GM21360 (cell line): ENCODE data around the gene CHRD.

Source experiments
- ATAC-seq: cut with Tn5 transposase; IDR thresholded peaks from one replicate; pipeline ENCODE4 v1.9.1; 2021; ENCODE audit warnings: mild to moderate bottlenecking, moderate library complexity; ENCODE audit not compliant: unreplicated experiment

Gene CHRD

DNA sequence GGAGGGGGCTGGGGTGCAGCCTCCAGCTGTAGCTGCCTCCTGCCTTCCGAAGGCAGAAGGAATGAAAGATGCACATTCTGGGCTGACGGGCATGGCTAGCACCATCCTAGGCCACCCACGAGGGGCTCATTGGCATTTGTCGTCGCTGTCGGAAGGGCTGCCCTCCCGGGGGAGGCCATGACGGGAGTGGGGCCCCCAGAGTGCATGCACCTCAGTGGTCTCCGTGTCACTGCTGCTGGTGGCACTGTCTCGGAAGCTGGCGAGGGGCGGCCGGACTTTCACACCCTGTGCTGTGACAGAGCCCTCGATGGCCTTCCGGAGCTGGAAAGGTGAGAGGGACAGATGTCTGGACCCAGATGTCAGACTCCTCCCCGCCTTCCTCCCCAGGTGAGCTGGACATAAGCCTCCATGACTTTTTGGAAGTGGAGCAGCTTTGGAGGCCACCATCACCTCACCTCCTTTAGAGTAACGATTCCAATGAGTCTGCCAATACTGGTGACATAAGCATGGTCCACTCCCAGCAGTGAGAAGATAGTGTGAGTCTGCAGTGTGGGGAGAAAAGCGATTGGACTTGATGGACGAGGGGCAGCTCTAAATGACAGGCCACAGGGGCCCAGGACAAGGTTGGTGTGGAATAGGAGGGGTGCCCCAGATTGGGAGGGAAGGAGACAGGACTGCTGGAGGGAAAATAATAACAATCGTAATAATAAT lies 33.2 kb upstream of the CHRD start:
- no peak for ATAC-seq

DNA sequence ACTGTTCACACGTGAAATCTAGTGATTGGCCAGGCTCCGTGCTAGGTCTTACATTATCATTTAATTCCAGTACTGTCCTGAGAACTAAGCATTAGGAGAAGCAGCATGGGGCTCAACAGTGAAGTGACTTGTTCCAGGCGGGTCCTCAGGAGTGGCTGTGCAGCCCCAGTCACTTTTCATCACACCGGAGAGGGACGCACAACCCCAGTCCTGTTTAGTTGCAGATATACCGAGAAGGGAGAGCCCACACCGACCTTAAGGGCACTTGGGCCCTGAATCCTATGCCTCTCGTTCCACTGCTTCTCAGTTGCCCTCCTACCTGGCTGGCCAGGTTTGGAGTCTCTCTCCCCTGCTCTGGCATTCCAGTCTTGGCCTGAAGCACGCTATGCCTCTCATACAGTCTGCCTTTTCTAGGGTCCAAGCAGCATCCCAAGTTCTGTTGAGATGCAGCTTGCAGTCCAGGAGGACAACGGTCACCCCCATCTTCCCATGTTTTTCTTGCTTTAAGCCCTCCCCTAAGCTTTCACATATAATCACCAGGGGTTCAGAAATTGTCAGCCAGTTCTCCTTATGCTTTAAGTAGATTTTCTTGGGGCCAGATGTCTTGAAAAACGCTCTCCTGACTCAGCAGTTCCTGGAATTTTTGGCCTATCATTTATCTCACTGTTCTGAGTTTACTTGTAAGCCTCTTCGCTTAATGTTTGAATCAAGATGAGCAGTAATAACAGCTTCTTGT lies 32.4 kb upstream of the CHRD start:
- ATAC-seq: no peak

DNA sequence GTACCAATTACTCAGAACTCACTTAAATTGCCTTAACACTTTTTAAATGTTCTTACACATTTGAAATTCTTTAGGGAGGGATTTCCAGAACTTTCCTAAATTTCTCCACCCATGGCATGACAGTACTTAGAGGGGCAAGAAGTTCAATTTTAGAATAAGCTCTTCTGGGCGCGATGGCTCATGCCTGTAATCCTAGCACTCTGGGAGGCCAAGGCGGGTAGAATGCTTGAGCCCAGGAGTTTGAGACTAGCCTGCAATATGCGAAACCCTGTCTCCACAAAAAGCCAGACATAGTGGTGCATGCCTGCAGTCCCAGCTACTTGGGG lies 31.8 kb upstream of the CHRD start:
- ATAC-seq: no peak

DNA sequence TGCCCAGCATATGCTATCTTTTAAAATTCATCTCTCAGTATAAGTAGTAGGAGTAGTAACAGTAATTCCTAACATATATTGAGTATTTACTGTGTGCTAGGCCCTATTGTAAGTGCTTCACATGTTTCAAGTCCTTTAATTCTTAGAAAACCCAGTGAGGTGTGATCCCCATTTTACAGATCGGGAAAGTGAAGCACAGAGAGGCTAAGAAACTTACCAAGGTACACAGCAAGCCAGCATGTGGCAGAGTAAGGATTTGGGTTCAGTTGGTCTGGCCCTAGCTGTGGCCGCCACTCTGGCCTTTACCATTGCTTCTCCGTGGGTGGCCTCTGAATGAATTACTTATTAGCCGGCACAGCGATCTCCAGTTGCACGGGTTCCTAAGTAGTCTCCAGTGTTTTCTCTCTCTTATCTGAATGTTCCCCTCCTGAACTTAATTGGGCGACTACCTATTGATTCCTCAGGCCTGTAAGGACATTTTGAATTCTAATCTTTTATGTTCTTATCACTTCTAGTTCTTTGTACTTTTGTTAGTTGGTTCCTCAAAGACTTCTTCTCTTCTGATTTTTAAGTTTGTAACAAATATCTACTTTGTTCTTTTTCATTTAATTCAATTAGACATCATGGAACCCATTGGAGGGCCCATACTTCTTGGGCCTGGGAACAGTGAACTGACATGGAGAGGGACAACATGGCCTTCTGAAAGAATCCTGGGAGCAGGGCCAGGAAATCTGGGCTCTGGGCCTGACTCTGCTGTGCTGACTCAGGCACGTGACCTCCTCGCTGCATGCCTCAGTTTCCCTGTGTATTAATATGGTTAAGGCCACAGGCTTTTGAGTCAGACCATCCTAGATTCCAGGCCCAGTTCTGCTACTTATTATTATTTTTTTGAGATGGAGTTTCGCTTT lies 30.0 kb upstream of the CHRD start:
- no peak for ATAC-seq

DNA sequence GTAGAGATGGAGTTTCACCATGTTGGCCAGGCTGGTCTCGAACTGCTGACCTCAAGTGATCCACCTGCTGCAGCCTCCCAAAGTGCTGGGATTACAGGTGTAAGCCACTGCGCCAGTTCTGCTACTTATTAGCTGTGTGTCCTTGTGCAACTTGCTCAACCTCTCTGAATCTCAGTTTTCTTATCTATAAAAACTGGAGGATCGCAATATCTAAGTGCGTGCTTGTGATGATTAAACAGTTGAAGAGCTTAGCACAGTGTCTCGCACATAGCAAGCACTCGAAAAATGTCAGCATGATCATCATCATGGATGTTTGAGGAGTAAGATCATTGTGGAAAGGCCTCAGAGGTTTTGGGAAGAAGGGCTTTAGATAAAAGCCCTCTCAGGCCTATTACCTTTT lies 29.2 kb upstream of the CHRD start:
- no peak for ATAC-seq

DNA sequence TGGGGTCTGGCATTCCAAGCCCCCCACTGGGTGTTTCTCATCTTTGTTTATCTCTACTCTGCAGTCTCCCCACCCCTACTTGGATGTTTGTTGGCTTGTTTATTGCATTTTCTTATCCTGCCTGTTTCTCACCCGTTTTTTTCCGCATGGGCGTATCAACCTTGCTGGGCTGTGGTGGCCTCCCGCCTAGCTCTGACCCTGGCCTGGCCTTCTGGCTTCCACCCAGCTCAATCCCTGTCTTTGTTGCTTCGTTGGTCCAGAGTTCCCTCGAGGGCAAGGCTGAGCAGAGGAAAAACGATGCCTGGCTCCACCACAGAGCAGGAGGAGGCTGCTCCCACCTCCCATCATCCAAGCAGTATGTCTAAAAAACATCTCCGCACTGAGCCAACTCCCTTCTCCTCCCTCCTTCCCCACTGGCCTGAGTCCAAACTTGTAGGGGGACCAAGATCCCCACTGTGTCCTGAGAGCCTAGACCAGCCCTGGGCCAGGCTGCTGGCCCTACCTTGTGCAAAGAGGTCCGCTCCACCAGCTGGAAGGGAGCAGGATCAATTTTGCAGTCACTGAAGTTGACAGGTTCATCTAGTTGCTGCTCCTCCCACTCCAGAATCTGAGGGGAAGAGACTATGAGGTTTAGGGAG lies 28.2 kb upstream of the CHRD start:
- no peak for ATAC-seq

DNA sequence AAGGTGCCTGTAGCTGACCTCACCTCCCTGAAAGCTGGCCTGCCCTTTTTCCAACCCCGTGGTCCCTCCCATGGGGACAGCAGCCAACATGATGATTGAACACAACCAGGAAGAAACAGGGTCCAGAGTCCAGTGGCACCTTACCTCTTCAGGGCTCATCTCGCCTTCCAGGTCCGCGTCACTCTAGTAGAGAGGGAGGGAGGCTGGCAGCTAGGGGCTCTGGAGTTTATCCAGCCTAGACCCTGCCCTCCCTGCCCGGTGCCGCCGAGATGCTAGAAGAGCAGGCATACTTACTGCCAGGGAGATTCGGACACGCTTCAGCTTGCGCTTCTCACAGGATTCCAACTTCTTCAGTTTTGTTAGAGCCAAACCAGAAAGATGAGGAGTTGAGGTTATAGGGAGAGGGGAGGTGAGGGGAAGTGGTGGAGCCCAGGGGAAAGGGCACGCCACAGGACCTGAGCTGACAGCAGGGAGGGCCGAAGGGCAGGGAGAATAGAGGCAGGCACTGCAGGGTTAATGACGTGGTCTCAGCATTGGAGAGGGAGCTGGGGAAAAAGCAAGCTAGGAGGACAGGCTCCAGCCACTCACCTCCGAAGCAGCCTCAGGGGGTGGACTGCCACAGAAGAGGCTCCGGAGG lies 27.6 kb upstream of the CHRD start:
- ATAC-seq: no peak

DNA sequence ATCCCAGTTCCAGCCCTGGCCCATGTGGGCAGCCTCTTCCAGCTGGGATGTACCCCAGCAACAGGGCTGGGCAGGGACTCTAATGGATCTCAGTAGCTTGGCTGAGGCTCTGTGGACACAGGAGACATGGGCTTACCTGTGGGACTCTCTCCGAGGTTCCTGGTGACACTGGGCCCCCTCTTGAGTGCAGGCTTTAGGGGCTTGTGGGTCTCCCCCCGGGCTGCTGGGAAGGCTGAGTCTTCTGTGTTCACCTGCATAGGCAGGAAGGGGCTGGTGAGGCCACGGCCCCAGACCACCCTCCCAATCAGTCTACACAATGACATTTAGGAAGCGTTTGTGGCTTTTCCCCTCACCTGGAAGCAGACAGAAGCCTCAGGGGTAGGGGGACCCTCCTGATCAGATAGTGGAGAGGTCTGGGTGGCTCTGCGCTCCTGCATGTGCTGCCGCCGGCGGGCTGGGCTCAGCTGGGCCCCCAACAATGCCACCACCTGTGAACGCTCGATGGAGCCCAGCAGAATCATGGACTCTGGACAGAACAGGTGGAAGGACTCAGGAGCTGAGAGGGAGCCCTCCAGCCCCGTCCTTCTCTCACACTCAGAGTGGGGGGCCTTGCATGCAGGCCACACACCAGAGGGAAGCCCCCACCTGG lies 26.8 kb upstream of the CHRD start:
- ATAC-seq: no peak

DNA sequence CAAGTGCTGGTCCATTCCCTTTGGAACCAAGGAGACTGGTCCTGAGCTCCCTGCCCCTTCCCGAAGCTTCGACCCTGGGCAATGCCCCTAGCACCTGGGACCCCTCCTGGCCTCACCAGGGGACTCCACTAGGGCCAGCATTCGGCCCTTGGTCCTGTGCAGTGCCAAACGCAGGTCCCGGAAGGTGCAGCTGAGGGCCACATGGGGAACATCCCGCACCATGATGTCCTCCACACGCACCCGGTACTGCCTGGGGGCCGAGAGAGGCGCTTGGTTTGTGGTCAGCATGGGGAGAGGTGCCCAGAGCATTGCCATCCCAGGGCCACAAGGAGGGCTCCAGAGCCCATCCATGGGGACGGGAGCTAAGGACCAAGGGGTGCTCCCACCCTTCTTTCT lies 26.3 kb upstream of the CHRD start:
- ATAC-seq: no peak

DNA sequence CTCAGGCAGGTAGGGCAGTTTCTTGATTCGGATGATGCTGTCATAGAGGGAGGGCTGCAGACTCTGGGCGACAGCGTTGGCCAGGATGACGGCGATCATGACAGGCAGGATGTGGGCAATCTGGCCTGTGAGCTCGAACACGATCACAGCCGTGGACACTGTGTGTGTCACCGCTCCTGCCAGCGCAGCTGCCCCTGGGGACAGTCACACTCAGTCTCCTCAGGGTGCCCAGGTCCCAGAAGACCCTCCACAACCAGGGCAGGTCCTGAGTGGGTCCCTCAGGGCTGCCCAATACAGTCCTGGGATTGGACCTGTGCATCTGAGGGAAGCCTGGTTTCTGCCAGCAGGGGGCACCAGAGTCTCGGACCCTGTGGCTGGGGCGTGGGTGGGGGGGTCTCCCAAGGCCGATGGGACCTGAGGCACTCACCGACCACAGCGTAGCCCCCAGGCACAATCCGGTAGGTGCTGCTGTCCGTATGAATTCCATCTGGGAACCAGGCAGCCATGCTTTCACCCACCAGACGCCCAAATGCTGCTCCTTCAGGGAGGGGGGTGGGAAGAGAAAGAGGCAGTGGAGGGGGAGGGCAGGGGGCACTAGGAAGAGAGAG lies 25.6 kb upstream of the CHRD start:
- ATAC-seq: no peak

DNA sequence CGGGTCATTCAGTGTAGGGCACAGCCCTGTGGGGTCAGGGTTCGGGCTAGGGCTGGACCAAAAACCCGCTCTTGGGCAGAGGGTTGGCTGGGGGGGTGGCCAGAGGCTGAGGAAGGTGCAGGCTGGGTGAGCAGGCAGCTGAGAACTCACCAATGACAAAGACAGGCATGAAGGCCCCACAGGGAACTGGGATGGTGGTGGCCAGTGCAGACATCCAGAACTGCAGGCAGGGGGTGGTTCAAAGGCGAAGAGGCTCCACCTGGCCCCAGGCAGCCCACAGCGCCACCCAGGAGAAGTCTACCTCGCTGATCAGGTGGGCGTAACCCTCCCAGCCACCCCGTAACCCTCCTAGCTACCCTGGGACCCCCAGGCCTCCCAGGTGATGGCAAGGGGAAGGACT lies 25.1 kb upstream of the CHRD start:
- no peak for ATAC-seq

DNA sequence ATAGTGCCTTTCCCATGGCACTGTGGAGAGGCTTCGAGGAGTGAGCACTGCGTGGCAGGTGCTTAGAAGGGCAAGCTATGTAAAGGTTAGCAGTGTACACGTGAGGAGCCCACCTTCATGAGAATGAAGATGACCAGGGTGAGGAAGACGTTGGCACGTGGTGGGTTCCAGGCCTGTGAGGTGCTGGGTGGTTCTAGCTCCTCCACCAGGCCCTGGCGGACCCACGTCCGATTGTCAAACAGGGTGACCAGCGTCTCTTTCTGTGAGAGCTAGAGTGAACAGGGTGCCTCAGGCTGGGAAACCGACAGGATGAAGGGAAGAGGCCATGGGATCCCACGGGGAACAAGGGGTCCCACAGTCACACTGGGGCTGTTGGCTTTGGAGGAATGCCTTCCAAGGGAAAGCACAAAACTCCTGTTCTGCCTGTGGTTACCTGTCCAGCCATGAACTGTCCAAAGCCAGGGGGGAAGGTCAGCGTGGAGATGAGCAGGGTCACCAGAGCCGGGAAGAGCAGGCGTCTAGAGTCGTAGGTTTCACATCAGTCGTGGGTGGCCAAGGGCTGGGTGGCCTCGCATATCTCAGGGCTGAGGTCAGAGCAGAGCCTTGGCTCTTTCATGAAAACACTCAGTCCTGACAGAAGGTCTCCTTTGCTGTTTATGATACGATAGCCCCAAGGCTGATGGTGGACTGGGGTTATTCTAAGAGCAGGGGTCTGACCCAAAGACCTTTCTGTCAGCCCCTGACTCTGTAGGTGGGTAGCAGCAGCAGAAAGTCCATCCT lies 24.4 kb upstream of the CHRD start:
- no peak for ATAC-seq

DNA sequence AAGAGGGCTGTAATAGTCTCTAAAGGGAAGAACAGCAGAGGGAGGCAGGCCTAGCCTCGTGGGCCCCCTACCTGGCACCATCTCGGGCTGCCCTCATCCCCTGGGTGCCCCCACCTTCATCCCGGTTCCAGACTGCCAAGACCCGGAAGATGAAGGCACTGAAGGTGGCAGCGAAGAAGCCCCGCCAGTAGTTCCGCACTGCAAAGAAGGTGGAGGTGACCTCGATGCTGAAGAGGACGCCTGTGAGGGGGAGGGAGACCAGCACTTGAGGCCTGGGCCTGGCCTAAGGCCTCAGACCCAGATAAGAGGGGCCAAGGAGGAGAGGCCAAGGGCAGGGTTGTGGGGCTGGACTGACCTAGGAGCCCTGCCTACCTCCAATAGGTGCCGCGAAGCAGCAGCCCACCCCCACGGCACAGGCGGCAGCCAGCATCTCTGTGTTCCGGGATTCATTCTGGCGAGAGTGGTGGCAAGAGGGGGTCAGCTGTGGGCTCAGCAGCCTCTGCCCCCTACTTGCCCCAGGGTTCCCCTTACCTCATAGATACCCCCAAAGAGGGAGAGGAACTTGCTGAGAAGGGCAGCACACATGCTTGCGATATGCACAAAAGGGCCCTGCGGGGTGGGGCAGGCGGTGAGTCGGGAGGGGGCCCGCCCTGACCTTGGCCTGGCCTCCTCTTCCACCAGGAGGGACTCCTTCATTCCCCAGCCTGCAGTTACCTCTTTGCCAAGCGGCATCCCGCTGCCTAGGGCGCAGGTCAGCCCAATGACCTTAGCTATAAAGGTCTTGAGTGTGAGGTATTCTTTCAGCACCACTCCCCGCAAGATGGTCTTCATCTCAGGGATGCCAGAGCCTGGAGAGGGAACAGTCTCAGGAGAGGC lies 22.4 kb upstream of the CHRD start:
- ATAC-seq: no peak

DNA sequence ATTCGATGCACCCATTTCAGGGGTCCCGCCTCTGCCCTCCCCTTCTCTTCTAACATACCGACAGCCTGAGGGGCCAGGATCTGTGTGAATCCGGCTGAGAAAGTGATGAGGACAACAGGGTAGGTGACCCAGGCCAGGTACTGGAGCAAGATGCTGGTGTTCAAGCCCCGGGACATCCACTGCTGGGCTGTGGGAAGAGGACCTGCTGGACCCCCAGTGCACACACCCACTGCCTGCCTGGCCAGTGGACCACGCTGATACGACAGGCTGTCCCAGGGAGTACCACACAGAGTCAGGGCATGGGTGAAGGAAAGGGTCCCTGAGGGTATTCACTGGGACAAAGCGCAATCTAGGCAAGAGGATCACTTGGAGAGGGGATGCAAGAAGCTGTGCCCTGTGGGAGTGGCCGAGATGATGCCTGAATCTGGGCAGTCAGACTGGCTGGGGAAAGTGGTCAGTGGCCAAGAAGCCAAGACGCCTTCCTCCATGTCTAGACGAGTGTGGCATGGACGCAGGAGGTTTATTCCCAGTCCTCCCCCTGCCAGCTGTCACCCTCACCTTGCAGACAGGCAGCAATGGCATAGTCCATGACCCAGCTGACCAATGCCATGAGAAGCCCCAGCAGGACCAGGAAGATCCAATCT lies 21.6 kb upstream of the CHRD start:
- ATAC-seq: no peak

DNA sequence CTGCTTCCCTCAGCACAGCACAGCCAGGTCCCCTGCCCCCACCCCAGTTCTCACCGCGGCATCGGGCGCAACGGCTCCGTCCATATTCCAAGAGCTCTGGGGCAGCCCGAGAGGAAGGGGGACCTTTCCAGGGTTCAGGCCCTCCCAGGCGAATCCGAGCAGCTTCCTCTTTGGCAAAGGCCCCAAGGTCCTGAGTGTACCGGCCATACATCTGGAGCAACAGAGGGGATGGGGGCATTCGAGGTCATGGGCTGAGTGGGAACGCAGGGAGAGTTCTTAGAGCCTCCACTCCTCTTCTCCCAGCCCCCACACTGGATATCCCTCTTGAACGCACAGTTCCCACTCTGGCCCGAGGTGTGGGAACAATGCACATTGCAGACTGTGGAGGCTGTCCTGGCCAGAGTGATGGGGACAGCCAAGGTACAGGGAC lies 20.9 kb upstream of the CHRD start:
- ATAC-seq: no peak

DNA sequence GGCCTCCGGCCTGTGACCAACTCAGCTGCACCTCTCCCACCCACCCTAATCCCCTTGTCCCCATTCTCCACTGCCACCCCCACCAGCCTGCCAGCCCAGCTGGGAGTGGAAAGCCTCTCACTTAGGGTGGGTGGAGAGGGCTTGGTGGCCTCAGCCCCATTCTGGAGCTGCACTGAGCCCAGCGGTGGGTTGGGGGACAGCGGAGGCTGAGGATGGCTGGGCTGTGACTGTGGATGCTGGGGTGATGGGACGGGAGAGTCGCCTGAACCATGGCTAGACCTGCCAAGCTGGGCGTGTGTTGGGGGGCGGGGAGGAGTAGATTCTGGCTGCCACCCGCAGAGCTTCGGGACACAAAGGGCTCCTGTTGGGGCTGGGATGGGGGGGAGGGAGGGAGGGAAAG lies 20.2 kb upstream of the CHRD start:
- ATAC-seq: no peak

DNA sequence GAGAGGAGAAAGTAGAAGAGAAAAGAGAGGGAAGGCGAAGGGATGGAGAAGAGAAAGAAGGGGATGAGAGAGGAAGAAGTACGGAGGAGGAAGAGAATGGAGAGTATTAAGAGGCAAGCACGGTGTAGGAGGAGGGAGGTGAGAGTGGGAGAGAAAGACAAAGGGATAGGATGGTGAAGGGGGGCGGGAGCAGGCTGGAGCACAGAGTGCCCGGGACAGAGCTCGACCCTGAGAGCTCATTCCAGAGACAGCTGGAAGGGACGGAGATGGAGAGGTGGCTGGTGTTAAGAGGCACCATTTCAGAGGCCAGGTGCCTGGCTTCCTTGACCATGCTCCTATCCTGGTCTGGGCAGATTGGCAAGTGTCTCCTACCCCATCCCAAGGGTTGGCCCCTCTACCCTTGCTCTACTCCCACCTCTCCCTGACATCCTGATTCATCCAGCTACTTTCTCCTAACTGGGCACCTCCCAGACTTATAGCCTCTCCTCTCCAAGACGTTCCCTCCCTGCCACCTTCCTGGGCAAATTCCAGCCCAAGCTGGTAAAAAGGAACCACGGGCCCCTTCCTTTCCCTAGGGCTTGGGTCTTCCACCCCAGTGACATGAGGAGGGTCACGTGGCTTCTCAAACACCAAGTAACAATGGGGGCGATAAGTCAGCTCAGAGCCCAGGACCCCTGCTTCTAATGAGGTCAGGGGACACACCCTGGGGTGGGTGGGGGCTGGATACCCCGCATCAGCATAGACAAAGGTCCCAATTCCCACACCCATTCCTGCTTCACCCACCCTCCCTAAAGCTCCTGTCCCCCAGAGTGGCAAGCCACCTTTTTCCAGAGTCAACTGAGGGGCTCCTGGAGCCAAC lies 19.6 kb upstream of the CHRD start:
- ATAC-seq: no peak
